Adrenal gland (tissue), 12 donors: Measurements from ENCODE around the gene PLPP7. TPM values are rescaled to one million over a fixed set of nuclear protein-coding genes. Genes with fewer than 3 reads are reported as not detected.

ENCODE experiments used
- DNase-seq, 7 donors: peaks; one replicate each; pipeline ENCODE4 v3.0.0-alpha.2; 2019 to 2020
- H3K27ac ChIP-seq, 5 donors: fragments of 200-600 bp; sonication (generic) in 4 of 5; 1 replicate in 3 of 5; 2 replicates in 2 of 5; pipeline versions ENCODE4 v1.5.1 to v1.8.0; 2016 to 2020; ENCODE audit warnings: mild to moderate bottlenecking in 1 of 5
- H3K27me3 ChIP-seq: fragments of 200-600 bp; 2 replicates; pipeline ENCODE4 v1.8.0; 2021
- H3K36me3 ChIP-seq, 2 donors: fragments of 200-600 bp; replicated peaks in 1 of 2; 1 replicate in 1 of 2; 2 replicates in 1 of 2; pipeline versions ENCODE4 v1.5.1 to v1.8.0; 2018 to 2022
- H3K4me1 ChIP-seq, 2 donors: fragments of 200-600 bp; replicated peaks in 1 of 2; 1 replicate in 1 of 2; 2 replicates in 1 of 2; pipeline versions ENCODE4 v1.5.1 to v1.8.0; 2018 to 2021
- H3K4me3 ChIP-seq, 4 donors: fragments of 200-600 bp; sonication (generic) in 3 of 4; one replicate each; pipeline ENCODE4 v1.5.1; 2016 to 2018
- H3K9me3 ChIP-seq, 3 donors: fragments of 200-600 bp; sonication (generic) in 1 of 3; replicated peaks in 1 of 3; 1 replicate in 2 of 3; 2 replicates in 1 of 3; pipeline versions ENCODE4 v1.5.1 to v1.8.0; 2016 to 2021
- POLR2A ChIP-seq, 2 donors: fragments of 450-650 bp; IDR thresholded peaks; one replicate each; pipeline ENCODE4 v1.6.1; 2017; ENCODE audit warnings: antibody characterized with exemption in 2 of 2, mild to moderate bottlenecking in 2 of 2, moderate library complexity in 1 of 2
- WGBS, 4 donors: extraction: QIAGEN DNeasy Blood & Tissue Kit in 2 of 4; methylation state at CpG; one replicate each; pipeline versions ENCODE4 v1.1.5 to v1.1.7; 2013 to 2017; 5-methylcytosine and 5-hydroxymethylcytosine counted together
- intact Hi-C, 2 donors: fragments of 100-400 bp; cut with DNase I; formaldehyde crosslinking; loops; one replicate each; pipeline versions ENCODE4 v1.14.1 to v1.15.0; 2022 to 2023
- polyA plus RNA-seq, 3 donors: library from polyadenylated mRNA; stranded (reverse); fragments of 200-250 nt in 2 of 3; fragments of 350-450 nt in 1 of 3; fragmentation: Illumina TruSeq in 1 of 3; extraction: RNeasy Lipid Tissue Mini Kit (QIAGEN cat#74804) in 1 of 3; gene quantifications; one replicate each; pipeline ENCODE4 v1.2.3, GENCODE V29; 2013 to 2014
- total RNA-seq, 9 donors: library from RNA; depleted of rRNA in 4 of 9; stranded (reverse); fragments of >200 nt in 4 of 9; fragments of 120-200 nt in 1 of 9; fragmentation: NEBNext Ultra II Directional in 1 of 9; extraction: Animal tissue kit (Norgen Biotek cat#: 25700) in 1 of 9; gene quantifications; one replicate each; pipeline versions ENCODE4 v1.1.0 to v1.2.4, GENCODE V29; 2013 to 2023
- TF ChIP-seq, protein P1 (sequence below), 6 experiments: fragments of 450-650 bp in 4 of 6; fragments of 200-600 bp in 2 of 6; sonication (generic) in 1 of 6; IDR thresholded peaks; 1 replicate in 5 of 6; 2 replicates in 1 of 6; pipeline versions ENCODE4 v1.5.1 to v1.8.0; 2016 to 2021; ENCODE audit warnings: antibody characterized with exemption in 6 of 6, mild to moderate bottlenecking in 2 of 6, moderate library complexity in 1 of 6
- donor health status: healthy with polysubstance abuse.
- donor health status: Bipolar disorder and iron deficiency.
- donor health status: DM: yes; HTN: yes; CAD: no.
- donor health status: DM: no; HTN: no; CAD: no.
- donor health status: DM: no; HTN: no; CAD: no.
- donor health status: DM: yes; HTN: yes; CAD: no.

The PLPP7 gene
- total and polyA plus RNA-seq, 12 donors = 4.8 to 31.4 (median 16.5) TPM

DNA sequence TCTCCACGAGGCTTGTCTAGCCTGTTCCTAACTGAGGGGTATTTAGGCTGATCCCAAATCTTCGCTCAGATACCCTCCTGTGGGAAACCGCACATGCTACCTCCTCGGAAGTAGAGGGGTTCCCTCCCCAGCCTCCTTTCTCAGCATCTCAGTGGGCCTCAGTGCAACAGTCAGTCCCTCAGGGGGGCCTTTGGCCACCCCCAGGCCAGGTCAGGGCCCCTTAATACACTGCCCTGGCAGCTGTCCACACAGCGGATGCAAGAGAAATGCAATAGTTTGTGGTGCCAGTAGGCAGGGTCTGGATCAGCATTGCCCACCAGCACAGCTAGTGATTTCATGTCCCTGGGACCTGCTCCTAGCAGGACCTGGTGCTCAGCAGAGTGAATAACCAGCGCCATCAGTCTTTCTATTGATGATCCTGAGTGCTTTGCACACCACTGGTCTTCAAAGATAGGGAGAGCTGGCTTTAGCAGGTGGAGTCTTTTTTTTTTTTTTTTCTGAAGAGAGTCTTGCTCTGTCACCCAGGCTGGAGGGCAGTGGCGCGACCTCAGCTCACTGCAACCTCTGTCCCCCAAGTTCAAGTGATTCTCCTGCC lies 7.5 kb downstream of the PLPP7 start:
- no peaks in the 10 kb centered on the region for H3K4me1 ChIP-seq
- no peaks in the 10 kb centered on the region for H3K36me3 ChIP-seq
- H3K27ac ChIP-seq = no peak overlapping the region
- 86 to 93% (median 89%) methylated on average over 7 to 8 of the region's 8 CpGs for WGBS, 4 donors
- DNase-seq = no peak
- no peaks in the 10 kb centered on the region for H3K9me3 ChIP-seq
- H3K4me3 ChIP-seq = no peak overlapping the region
- H3K27me3 ChIP-seq = no peaks in the 10 kb centered on the region
- intact Hi-C loops = no loop called here
- TF ChIP-seq, protein P1, sequence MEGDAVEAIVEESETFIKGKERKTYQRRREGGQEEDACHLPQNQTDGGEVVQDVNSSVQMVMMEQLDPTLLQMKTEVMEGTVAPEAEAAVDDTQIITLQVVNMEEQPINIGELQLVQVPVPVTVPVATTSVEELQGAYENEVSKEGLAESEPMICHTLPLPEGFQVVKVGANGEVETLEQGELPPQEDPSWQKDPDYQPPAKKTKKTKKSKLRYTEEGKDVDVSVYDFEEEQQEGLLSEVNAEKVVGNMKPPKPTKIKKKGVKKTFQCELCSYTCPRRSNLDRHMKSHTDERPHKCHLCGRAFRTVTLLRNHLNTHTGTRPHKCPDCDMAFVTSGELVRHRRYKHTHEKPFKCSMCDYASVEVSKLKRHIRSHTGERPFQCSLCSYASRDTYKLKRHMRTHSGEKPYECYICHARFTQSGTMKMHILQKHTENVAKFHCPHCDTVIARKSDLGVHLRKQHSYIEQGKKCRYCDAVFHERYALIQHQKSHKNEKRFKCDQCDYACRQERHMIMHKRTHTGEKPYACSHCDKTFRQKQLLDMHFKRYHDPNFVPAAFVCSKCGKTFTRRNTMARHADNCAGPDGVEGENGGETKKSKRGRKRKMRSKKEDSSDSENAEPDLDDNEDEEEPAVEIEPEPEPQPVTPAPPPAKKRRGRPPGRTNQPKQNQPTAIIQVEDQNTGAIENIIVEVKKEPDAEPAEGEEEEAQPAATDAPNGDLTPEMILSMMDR (IDR thresholded peaks at IDR 0.05) = no peak
- no peak for TF ChIP-seq POLR2A (IDR thresholded peaks at IDR 0.05)

DNA sequence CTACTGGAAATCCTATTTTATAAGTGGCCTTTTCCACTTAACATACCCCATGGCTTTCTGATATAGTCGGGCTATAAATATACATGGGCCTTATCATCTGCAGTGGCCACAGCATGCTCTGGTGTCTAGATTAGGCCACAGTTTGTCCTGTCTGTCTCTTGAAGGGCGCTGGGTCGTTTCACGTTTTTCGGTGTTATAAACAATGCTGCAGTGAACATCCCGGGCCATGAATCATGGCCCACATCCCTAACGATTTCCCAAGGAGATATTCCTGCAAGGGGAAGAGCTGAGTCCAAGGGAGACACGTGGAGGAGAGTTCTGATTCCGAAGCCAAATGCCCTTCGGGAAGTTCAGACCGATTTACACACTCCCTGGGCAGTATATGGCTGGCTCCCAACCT lies 8.4 kb downstream of the PLPP7 start:
- WGBS, 4 donors = 57 to 70% (median 67%) methylated on average over 11 of the region's 11 CpGs
- DNase-seq = no peak
- no peaks in the 10 kb centered on the region for H3K4me1 ChIP-seq
- no peaks in the 10 kb centered on the region for H3K9me3 ChIP-seq
- no peak for TF ChIP-seq POLR2A (IDR thresholded peaks at IDR 0.05)
- TF ChIP-seq, protein P1 (IDR thresholded peaks at IDR 0.05) = no peak
- H3K36me3 ChIP-seq = no peaks in the 10 kb centered on the region
- no peaks in the 10 kb centered on the region for H3K27me3 ChIP-seq
- no peak overlapping the region for H3K4me3 ChIP-seq
- no peak overlapping the region for H3K27ac ChIP-seq
- intact Hi-C loops = no loop called here

DNA sequence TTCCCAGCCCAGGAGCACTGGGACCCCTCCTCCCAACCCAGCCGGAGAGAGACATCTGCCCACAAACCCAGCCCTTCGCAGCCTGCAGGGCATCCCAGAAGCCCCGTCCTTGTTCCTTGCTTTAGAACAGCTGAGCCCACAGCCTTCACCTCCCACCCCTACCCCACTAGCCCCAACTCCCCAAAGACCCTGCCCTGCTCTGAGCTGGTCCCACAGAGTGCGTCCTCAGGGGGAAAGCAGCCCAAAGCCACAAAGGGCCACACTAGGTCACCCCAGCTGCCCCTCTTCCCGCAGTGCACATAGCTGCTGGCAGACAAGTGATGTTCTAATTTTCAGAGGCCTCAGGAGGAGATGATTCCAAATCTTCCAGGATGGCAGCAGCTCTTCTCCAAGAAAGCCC lies 8.8 kb downstream of the PLPP7 start:
- H3K4me1 ChIP-seq = no peaks in the 10 kb centered on the region
- intact Hi-C loops = no loop called here
- DNase-seq = no peak
- H3K27me3 ChIP-seq = no peaks in the 10 kb centered on the region
- TF ChIP-seq POLR2A (IDR thresholded peaks at IDR 0.05) = no peak
- TF ChIP-seq, protein P1 (IDR thresholded peaks at IDR 0.05) = no peak
- no peaks in the 10 kb centered on the region for H3K36me3 ChIP-seq
- WGBS, 4 donors = 90 to 100% (median 91%) methylated on average over 2 to 5 of the region's 5 CpGs
- no peak overlapping the region for H3K27ac ChIP-seq
- no peak overlapping the region for H3K4me3 ChIP-seq
- H3K9me3 ChIP-seq = no peaks in the 10 kb centered on the region

DNA sequence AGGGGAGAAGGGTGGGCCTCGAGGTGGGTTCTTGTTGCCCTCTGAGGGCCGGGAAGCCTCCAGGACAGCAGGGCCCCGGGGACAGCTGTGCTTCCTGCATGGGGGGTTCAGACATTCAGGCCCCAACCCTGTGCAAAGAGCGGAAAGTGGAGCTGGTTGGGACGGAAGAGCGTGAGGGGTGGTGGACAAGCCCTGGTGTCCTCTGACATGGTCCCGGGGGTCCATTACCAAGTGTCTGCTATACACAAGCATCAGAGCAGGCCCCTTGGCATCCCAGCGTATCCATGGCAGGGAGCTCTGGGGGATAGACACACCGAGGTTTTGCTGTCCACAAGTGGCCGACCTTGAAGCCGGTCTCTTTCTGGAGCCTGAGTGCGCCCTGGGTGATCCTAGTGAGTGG lies 9.3 kb downstream of the PLPP7 start:
- intact Hi-C loops = no loop called here
- no peak overlapping the region for H3K27ac ChIP-seq
- TF ChIP-seq, protein P1 (IDR thresholded peaks at IDR 0.05) = no peak
- no peak for TF ChIP-seq POLR2A (IDR thresholded peaks at IDR 0.05)
- no peak overlapping the region for H3K4me3 ChIP-seq
- no peak for DNase-seq
- no peaks in the 10 kb centered on the region for H3K4me1 ChIP-seq
- 89 to 94% (median 91%) methylated on average over 2 to 12 of the region's 12 CpGs for WGBS, 4 donors
- H3K9me3 ChIP-seq = no peaks in the 10 kb centered on the region
- H3K36me3 ChIP-seq = no peaks in the 10 kb centered on the region
- H3K27me3 ChIP-seq = no peaks in the 10 kb centered on the region
